Transverse colon (tissue), 4 donors: ENCODE results near the gene KAZALD1.

ENCODE experiments used
- POLR2A ChIP-seq: fragments of 450-650 bp; IDR thresholded peaks from one replicate; pipeline ENCODE4 v1.6.1; 2016; ENCODE audit warnings: antibody characterized with exemption, mild to moderate bottlenecking, moderate library complexity
- POLR2AphosphoS5 ChIP-seq, 3 donors: sonication (generic); formaldehyde crosslinking; IDR thresholded peaks; one replicate each; pipeline ENCODE4 v1.6.1; 2016; ENCODE audit warnings: antibody characterized with exemption in 3 of 3
- TF ChIP-seq, protein P1 (sequence below), 5 experiments: fragments of 200-600 bp in 3 of 5; fragments of 450-650 bp in 2 of 5; sonication (generic) in 3 of 5; IDR thresholded peaks; 1 replicate in 2 of 5; 2 replicates in 3 of 5; pipeline ENCODE4 v1.5.1; 2016 to 2017; ENCODE audit warnings: antibody characterized with exemption in 5 of 5, inconsistent platforms in 3 of 5, mild to moderate bottlenecking in 2 of 5, moderate library complexity in 1 of 5

DNA sequence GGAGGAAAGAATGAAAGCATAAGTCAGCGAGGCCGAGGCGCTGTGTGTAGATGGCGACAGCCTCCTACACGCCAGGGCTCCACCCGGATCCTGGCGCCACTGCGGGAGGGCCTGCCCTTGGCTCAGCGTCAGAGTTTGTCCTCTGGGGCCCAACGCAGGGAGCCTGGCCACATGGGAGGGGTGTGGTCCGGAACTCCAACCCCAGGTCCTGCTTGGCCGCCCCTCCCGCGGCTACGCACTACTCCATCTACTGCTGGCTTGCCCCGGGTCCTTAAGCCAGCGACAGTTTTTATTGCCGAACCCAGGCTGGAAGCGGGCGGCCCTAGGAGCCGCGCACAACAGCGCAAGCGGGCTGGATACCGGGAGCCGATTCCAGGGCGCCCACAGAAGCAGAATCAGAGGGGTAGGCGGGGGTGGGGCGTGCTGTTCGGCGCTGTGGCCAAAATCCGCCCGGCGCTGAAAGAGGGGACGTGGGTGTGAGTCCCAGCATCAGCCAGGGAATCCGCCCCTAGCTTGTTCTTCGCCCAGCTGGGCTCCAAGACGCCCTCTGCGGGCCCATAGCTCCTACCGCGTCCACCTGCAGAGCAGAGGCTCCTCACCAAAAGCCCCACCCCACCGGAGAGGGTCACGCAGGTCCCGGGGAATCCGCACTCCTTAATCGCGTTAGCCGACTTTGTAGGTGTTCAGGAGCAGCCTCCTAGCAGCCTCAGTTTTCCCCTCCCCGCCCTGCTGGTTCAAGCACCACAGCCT, 4.5 kb downstream of the KAZALD1 start:
- TF ChIP-seq, protein P1, sequence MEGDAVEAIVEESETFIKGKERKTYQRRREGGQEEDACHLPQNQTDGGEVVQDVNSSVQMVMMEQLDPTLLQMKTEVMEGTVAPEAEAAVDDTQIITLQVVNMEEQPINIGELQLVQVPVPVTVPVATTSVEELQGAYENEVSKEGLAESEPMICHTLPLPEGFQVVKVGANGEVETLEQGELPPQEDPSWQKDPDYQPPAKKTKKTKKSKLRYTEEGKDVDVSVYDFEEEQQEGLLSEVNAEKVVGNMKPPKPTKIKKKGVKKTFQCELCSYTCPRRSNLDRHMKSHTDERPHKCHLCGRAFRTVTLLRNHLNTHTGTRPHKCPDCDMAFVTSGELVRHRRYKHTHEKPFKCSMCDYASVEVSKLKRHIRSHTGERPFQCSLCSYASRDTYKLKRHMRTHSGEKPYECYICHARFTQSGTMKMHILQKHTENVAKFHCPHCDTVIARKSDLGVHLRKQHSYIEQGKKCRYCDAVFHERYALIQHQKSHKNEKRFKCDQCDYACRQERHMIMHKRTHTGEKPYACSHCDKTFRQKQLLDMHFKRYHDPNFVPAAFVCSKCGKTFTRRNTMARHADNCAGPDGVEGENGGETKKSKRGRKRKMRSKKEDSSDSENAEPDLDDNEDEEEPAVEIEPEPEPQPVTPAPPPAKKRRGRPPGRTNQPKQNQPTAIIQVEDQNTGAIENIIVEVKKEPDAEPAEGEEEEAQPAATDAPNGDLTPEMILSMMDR (IDR thresholded peaks at IDR 0.05), result peak; percentile 21 to 58 (median 36)
- TF ChIP-seq POLR2AphosphoS5 (IDR thresholded peaks at IDR 0.05), result peak in 2 of 3 donors; percentile 37 to 78
- peak; percentile 89 for TF ChIP-seq POLR2A
